CD4-positive, CD25-positive, alpha-beta regulatory T cell (primary cell): ENCODE data around the gene IGSF1. TPM values are rescaled to one million over a fixed set of nuclear protein-coding genes. Genes with fewer than 3 reads are reported as not detected.

ENCODE experiments used
- ATAC-seq, 2 donors: fragments of 150-1000 bp; cut with Tn5 transposase; one replicate each; pipeline ENCODE4 v1.10.0; 2021; ENCODE audit warnings: low read depth in 2 of 2, moderate number of reproducible peaks in 2 of 2, moderate library complexity in 1 of 2
- DNase-seq, 3 donors: peaks; one replicate each; pipeline versions ENCODE4 v3.0.0 to v3.0.0-alpha.2; 2012 to 2022; ENCODE audit warnings: mixed read lengths in 1 of 3
- H3K27ac ChIP-seq: one replicate; pipeline ENCODE4 v1.7.0; 2013; ENCODE audit warnings: mild to moderate bottlenecking, low read length; ENCODE audit not compliant: insufficient read depth, poor library complexity, severe bottlenecking
- H3K27me3 ChIP-seq: one replicate; pipeline ENCODE4 v1.7.0; 2013; ENCODE audit warnings: low read length; ENCODE audit not compliant: control insufficient read depth, insufficient read depth
- H3K36me3 ChIP-seq: one replicate; pipeline ENCODE4 v1.7.0; 2013; ENCODE audit warnings: mild to moderate bottlenecking, low read length, moderate library complexity; ENCODE audit not compliant: control insufficient read depth, insufficient read depth
- H3K4me1 ChIP-seq: 2 replicates; pipeline ENCODE4 v1.7.0; 2013; ENCODE audit warnings: mild to moderate bottlenecking, low read length; ENCODE audit not compliant: insufficient read depth, control insufficient read depth, poor library complexity, severe bottlenecking
- H3K4me3 ChIP-seq: one replicate; pipeline ENCODE4 v1.7.0; 2013; ENCODE audit warnings: low read depth, mild to moderate bottlenecking, low read length, moderate library complexity
- H3K9me3 ChIP-seq, 2 experiments: 1 replicate in 1 of 2; 2 replicates in 1 of 2; pipeline ENCODE4 v1.7.0; 2013; ENCODE audit warnings: low read length in 2 of 2, mild to moderate bottlenecking in 1 of 2, moderate library complexity in 1 of 2; ENCODE audit not compliant: control insufficient read depth in 2 of 2
- H3K27ac Mint-ChIP-seq, 3 donors: one replicate each; pipeline ENCODE4 v1.8.0; 2020 to 2022; ENCODE audit warnings: mild to moderate bottlenecking in 3 of 3, mixed read lengths in 3 of 3, moderate library complexity in 2 of 3
- H3K27me3 Mint-ChIP-seq: one replicate; pipeline ENCODE4 v1.8.0; 2022; ENCODE audit warnings: mild to moderate bottlenecking, mixed read lengths
- H3K36me3 Mint-ChIP-seq: one replicate; pipeline ENCODE4 v1.8.0; 2020; ENCODE audit warnings: mixed read lengths
- H3K4me1 Mint-ChIP-seq, 4 donors: one replicate each; pipeline ENCODE4 v1.8.0; 2020 to 2022; ENCODE audit warnings: mixed read lengths in 4 of 4, mild to moderate bottlenecking in 1 of 4
- H3K4me3 Mint-ChIP-seq, 4 donors: one replicate each; pipeline ENCODE4 v1.8.0; 2020 to 2022; ENCODE audit warnings: mild to moderate bottlenecking in 4 of 4, mixed read lengths in 4 of 4, moderate library complexity in 3 of 4
- H3K9me3 Mint-ChIP-seq, 7 donors: one replicate each; pipeline ENCODE4 v1.8.0; 2020 to 2022; ENCODE audit warnings: mixed read lengths in 7 of 7, mild to moderate bottlenecking in 3 of 7, moderate library complexity in 2 of 7
- polyA plus RNA-seq, 4 donors: library from polyadenylated mRNA; unstranded; fragments of 300-500 nt; fragmentation: Illumina TruSeq; gene quantifications; one replicate each; pipeline ENCODE4 v1.2.3, GENCODE V29; 2021
- total RNA-seq: library from RNA; stranded (reverse); gene quantifications from one replicate; pipeline ENCODE4 v1.2.3, GENCODE V29; 2022

IGSF1 gene
- total and polyA plus RNA-seq, 5 donors from 2014 or later, result not detected

- no peaks in the 10 kb centered on the region for H3K4me1 Mint-ChIP-seq
- no peak for DNase-seq
- Histone ChIP-seq H3K4me3 (no peak overlapping the region), H3K9me3 (no peaks in the 10 kb centered on the region), H3K27ac (no peak overlapping the region), H3K4me1 (no peaks in the 10 kb centered on the region), H3K36me3 (no peaks in the 10 kb centered on the region), H3K27me3 (no peaks in the 10 kb centered on the region)
- ATAC-seq, result no peak
- no peaks in the 10 kb centered on the region for H3K36me3 Mint-ChIP-seq
- H3K27ac Mint-ChIP-seq, result no peak overlapping the region
- H3K4me3 Mint-ChIP-seq, result no peak overlapping the region
- peaks cover 4% of the 10 kb centered on the region for H3K27me3 Mint-ChIP-seq
- no peaks in the 10 kb centered on the region for H3K9me3 Mint-ChIP-seq
Measured at GRCh38 chrX:131239057-131239456, 50.0 kb downstream of the IGSF1 start.

GRCh38 chrX:131237363-131237762, 51.7 kb downstream of the IGSF1 start:
- no peak overlapping the region for H3K27ac Mint-ChIP-seq
- Histone ChIP-seq H3K4me3 (no peak overlapping the region), H3K27ac (no peak overlapping the region), H3K9me3 (no peaks in the 10 kb centered on the region), H3K36me3 (no peaks in the 10 kb centered on the region), H3K27me3 (no peaks in the 10 kb centered on the region), H3K4me1 (no peaks in the 10 kb centered on the region)
- H3K9me3 Mint-ChIP-seq, result no peaks in the 10 kb centered on the region
- DNase-seq (no peak), ATAC-seq (no peak)
- no peak overlapping the region for H3K4me3 Mint-ChIP-seq
- peaks cover 4% of the 10 kb centered on the region for H3K27me3 Mint-ChIP-seq
- no peaks in the 10 kb centered on the region for H3K4me1 Mint-ChIP-seq
- H3K36me3 Mint-ChIP-seq, result no peaks in the 10 kb centered on the region

- Mint-ChIP-seq H3K27me3 (peaks cover 4% of the 10 kb centered on the region), H3K4me1 (no peaks in the 10 kb centered on the region), H3K9me3 (no peaks in the 10 kb centered on the region), H3K27ac (no peak overlapping the region), H3K4me3 (no peak overlapping the region), H3K36me3 (no peaks in the 10 kb centered on the region)
- DNase-seq (no peak), ATAC-seq (no peak)
- H3K4me1 ChIP-seq, result no peaks in the 10 kb centered on the region
- H3K4me3 ChIP-seq, result no peak overlapping the region
- H3K36me3 ChIP-seq, result no peaks in the 10 kb centered on the region
- no peaks in the 10 kb centered on the region for H3K9me3 ChIP-seq
- H3K27me3 ChIP-seq, result no peaks in the 10 kb centered on the region
- no peak overlapping the region for H3K27ac ChIP-seq
Measured at GRCh38 chrX:131235768-131236545, 53.1 kb downstream of the IGSF1 start.

- Mint-ChIP-seq H3K27ac (no peak overlapping the region), H3K9me3 (no peaks in the 10 kb centered on the region)
Measured at GRCh38 chrX:131227608-131228007, 61.5 kb downstream of the IGSF1 start.

GRCh38 chrX:131226591-131226990, 62.5 kb downstream of the IGSF1 start:
- Histone ChIP-seq H3K9me3 (no peaks in the 10 kb centered on the region), H3K4me3 (no peak overlapping the region), H3K4me1 (no peaks in the 10 kb centered on the region), H3K36me3 (no peaks in the 10 kb centered on the region), H3K27me3 (no peaks in the 10 kb centered on the region), H3K27ac (no peak overlapping the region)
- DNase-seq (no peak), ATAC-seq (no peak)
- Mint-ChIP-seq H3K4me3 (no peak overlapping the region), H3K27ac (no peak overlapping the region), H3K36me3 (no peaks in the 10 kb centered on the region), H3K4me1 (no peaks in the 10 kb centered on the region), H3K27me3 (no peaks in the 10 kb centered on the region), H3K9me3 (no peaks in the 10 kb centered on the region)

More at GRCh38 chrX:131227608-131228007, 61.5 kb downstream of the IGSF1 start:
- Histone ChIP-seq H3K27ac (no peak overlapping the region), H3K27me3 (no peaks in the 10 kb centered on the region), H3K36me3 (no peaks in the 10 kb centered on the region), H3K4me1 (no peaks in the 10 kb centered on the region), H3K4me3 (no peak overlapping the region), H3K9me3 (no peaks in the 10 kb centered on the region)
- DNase-seq (no peak), ATAC-seq (no peak)
- Mint-ChIP-seq H3K27me3 (no peaks in the 10 kb centered on the region), H3K36me3 (no peaks in the 10 kb centered on the region), H3K4me3 (no peak overlapping the region), H3K4me1 (no peaks in the 10 kb centered on the region)

- no peaks in the 10 kb centered on the region for H3K36me3 Mint-ChIP-seq
- H3K9me3 Mint-ChIP-seq, result no peaks in the 10 kb centered on the region
- H3K27ac Mint-ChIP-seq, result no peak overlapping the region
- ATAC-seq (no peak), DNase-seq (no peak)
- no peak overlapping the region for H3K27ac ChIP-seq
- no peaks in the 10 kb centered on the region for H3K27me3 Mint-ChIP-seq
- no peaks in the 10 kb centered on the region for H3K36me3 ChIP-seq
- no peaks in the 10 kb centered on the region for H3K4me1 Mint-ChIP-seq
- no peak overlapping the region for H3K4me3 ChIP-seq
- H3K27me3 ChIP-seq, result no peaks in the 10 kb centered on the region
- H3K9me3 ChIP-seq, result no peaks in the 10 kb centered on the region
- H3K4me3 Mint-ChIP-seq, result no peak overlapping the region
- no peaks in the 10 kb centered on the region for H3K4me1 ChIP-seq
Measured at GRCh38 chrX:131225078-131225477, 64.0 kb downstream of the IGSF1 start.

Other genes with a start within 250 kb of the IGSF1 start
- not detected for gene ARHGAP36, start 231.0 kb downstream of the IGSF1 start, total RNA-seq
- not detected for gene ARHGAP36, start 231.0 kb downstream of the IGSF1 start, polyA plus RNA-seq